CD4-positive, alpha-beta T cell treated with Interleukin-15 for 4 hours (primary cell): ENCODE measurements around the gene KRTAP10-12.
A peak's percentile ranks its signal among the peaks of the same experiment; 100 is the strongest.

ENCODE experiments used
- DNase-seq: peaks from one replicate; pipeline ENCODE4 v3.0.0-alpha.2; 2020; ENCODE audit warnings: low spot score

The KRTAP10-12 gene

GRCh38 chr21:44734026-44734745, 37.2 kb downstream of the KRTAP10-12 start:
- DNase-seq: no peak

GRCh38 chr21:44734841-44735240, 37.9 kb downstream of the KRTAP10-12 start:
- DNase-seq: no peak

- DNase-seq: no peak
Measured at GRCh38 chr21:44735821-44736220, 38.8 kb downstream of the KRTAP10-12 start.

GRCh38 chr21:44736291-44737004, 39.5 kb downstream of the KRTAP10-12 start:
- no peak for DNase-seq

GRCh38 chr21:44737706-44738354, 40.9 kb downstream of the KRTAP10-12 start:
- DNase-seq: no peak

GRCh38 chr21:44738621-44739020, 41.6 kb downstream of the KRTAP10-12 start:
- DNase-seq: no peak

GRCh38 chr21:44739316-44739715, 42.3 kb downstream of the KRTAP10-12 start:
- DNase-seq: no peak

- no peak for DNase-seq
Measured at GRCh38 chr21:44740742-44741141, 43.8 kb downstream of the KRTAP10-12 start.

GRCh38 chr21:44741921-44742320, 44.9 kb downstream of the KRTAP10-12 start:
- DNase-seq: no peak

- DNase-seq: peak; percentile 32
Measured at GRCh38 chr21:44742418-44743153, 45.6 kb downstream of the KRTAP10-12 start.
